Fibroblast of skin of right quadriceps (primary cell): Measurements from ENCODE around the gene ABLIM3.

ENCODE experiments used
- DNase-seq: peaks from one replicate; pipeline ENCODE4 v3.0.0-alpha.2; 2013

Gene ABLIM3

DNA sequence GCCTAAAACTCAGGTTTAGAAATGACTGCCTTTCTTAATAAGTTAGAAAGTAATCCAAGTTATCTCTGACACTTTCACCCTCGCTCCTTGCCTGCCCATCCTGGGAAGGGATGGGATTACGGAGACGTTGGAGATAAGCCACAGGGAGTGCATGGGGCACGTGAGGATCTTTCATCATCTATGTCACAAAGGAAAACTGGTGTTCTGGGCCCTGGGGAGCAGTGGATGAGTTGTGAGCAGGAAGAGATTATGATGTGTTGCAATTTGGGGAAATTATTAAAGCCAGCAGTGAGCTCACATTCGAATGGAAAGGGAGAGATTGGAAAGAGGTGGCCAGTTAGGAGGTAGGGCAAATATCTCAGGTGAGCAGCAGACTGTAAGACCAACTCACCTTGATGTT, 143.2 kb downstream of the ABLIM3 start:
- peak; percentile 51 for DNase-seq

DNA sequence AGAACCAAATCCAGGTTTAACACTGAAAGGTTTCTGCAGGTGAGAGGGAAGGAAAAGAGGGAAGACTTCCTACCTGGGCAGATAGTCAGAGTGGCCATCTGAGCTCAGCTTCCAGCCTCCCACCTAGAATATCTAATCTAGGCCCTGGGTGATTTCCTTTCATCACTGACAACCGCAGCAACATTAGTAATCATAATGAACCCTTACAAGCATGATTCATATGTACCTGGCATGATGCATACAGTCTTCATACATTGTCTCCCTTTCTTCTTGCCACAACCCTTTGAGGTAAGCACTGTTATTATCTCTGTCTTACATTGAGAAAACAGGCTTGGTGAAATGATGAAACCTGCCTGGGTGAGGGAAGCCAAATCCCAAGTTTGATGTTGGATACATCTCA, 143.9 kb downstream of the ABLIM3 start:
- no peak for DNase-seq

DNA sequence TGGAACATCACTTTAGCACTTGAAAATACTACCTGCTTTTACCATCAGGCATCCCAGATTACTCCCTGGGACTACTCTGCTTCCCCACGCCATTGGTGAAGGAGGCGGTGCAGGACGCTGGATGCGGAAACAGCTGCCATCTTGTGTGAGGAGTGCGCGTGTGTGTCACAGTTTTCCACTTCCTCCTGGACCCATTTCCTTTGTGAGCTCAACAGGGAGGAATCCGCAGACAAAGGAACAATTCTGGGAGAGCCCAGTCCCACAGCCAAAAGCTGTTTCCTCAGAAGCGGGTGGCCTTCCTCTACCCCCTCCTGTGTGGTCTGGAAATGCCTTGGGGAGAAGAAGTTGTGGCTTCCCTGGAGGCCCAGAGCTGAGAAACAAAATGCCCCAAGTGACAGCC, 147.1 kb downstream of the ABLIM3 start:
- DNase-seq: no peak

DNA sequence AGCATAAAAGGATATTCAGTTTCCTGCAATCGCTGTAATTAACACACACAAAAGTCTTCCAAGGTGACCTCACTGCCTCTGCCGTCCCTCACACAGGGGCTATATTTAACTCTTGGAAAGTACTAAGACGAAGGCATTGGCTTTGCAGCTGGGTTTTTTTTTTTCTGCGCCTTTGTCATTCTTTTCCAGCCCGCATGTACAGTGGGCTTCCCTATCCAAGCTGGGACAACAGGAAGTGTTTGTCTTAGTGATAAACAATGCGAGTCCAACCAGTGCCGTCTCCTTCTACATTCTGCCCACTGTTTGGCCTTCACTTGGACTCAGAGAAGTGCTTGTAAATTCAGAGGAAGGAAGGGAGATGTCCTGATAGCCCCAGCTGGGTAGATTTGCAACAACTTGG, 148.0 kb downstream of the ABLIM3 start:
- no peak for DNase-seq

DNA sequence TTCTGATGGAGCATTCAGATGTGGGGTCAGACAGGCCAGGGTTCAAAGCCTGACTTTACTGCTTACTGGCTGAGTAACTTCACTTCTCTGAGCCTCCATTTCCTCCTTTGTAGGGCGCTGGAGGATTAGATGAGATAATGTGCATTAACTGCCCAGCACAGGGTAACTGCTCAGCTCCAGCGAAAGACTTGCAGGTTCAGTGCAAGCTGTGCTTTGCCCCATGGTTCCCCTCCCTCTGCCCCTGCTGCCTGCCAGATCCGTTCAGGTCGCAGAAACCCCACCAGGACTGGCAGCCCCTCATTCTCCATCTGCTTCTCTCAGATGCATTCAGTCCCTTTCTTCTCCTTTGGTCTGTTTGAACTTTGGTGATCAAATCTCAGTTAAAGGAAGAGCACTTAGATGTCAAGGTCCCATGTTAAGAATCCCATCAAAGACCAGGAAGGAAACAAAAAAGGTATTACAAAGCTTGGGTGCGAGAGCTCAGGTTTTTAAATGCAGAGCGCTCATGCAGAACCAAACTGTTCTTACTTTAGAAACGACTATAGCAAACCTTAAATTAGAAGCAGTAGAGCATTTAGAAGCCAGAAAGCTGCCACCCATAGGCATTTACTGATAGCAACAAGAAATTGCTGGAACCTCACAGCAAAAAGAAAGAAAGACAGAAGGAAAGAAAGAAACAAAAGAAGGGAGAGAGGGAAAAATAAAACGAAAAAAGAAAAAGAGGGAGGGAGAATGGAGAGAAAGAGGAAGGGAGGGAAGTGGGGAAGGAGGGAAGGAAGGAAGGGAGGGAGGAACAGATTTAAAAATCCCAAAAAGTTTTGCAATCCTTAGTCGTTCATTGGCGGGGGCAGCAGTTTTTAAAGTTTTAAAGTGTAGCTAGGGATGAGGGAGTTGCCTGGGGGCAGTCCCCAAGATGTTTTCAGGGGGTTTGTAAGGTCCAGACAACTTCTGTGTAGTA, 153.9 kb downstream of the ABLIM3 start:
- no peak for DNase-seq

DNA sequence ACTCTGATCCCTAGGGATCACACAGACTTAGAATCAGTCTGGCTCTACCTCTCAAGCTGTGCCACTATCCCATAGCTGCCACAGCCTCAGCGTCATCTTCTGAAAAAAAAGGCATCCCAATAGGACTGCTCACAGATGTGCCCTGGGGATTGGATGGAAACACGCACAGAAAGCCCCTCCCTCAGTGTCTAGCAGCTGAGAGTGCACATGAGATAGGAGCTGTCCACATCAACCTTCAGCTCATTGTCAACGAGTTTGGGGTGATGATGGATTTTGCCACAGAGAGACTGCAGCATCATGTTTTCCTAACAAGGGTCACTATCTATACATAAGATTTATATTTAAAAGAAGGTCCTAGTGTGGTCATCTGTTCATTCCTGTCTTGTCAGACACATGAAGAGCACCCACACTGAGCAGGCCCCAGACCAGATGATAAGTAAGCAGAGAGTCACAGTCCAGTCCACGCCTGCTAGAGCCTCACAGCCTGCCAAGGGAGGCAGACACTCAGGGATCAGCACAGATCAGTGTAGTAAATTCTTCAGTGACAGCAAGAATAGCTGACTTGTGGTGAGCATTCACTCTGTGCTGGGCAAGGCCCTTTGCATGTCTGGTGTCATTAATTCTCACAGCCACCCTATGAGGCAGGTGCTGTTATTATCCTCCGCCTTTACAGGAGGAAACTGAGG, 156.2 kb downstream of the ABLIM3 start:
- DNase-seq: no peak

DNA sequence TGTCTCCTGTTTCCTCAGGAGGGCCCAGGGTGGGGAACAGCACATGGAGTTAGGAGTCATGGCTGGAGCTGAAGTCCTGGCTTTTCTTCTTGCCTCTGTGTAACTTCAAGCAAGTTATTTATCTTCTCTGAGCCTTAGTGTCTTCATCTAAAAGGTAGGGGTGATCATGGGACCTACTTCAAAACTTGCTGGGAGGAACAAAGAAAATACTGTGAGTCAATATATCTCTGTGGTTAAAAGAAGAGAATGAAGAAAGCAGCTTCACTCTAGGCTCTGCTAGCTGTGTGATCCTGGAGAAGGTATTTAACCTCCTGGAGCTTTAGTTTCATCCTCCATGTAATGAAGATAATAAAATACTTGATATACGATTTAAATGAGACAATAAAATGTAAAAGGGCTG, 156.9 kb downstream of the ABLIM3 start:
- no peak for DNase-seq

DNA sequence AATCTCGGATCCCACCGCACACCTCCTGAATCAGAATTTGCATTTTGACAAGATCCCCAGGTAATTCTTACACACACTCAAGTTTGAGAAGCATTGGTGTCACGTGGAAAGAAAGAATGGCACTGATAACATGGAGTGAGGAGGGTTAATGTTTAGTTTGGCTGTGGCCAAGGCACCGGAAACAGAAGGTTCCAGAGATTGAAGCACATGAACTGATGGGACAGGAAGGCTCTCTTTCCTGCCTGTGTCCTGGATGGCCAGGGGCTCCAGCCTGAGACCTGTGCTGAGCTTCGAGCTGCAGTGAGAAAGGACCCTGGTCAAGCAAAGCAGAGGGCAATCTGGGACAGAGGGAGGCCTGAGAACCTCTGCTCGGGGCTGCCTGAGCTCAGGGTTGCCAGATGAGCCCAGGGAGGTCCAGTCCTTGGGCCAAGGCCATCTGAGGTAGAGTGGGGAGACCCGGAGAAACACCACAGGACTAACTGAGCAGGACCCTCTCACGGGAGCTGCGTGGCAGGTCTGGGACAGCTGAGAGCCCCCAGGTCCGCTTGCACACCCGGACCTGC, 157.6 kb downstream of the ABLIM3 start:
- DNase-seq: no peak

DNA sequence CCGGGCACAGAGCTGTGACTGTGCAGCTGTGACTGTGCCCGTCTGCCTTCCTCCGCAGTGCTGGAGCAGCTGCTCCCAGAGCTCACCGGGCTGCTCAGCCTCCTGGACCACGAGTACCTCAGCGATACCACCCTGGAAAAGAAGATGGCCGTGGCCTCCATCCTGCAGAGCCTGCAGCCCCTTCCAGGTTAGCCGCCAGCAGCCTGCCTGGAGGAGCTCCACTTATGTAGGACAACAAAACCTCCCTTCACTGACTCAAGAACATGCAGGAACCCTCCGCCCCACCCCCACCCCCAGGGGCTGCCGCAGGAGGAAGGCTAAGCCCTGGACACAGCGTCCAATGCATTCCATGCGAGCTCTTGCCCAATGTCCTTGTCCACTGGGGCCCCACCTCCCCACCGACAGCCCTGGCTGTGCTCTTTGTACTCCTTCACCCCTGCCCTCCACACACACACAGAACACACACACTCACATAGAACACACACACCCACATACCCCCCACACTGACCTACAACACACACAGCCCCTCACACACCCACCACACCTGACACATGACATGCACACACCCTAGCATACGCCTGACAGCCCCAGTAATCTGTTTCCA, 158.3 kb downstream of the ABLIM3 start:
- DNase-seq: no peak

DNA sequence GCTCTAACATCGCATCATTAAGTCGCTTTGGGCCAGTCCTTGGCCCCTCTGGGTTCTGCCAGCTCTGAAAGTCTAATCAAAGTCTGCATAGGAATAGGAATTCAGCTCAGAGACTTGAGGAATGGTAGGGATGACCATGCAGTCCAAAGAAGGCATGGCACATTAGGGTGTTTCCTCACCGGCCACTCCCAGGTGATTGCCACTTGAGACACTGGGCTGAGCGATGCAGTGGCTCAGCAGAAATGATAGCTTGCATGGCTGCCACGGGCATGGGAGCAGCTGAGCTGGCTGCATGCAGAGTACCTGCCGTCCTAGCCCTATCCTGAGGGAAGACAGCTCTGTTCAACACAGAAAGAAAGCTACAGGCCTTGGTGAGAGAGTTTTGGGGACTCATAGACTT, 159.1 kb downstream of the ABLIM3 start:
- no peak for DNase-seq

DNA sequence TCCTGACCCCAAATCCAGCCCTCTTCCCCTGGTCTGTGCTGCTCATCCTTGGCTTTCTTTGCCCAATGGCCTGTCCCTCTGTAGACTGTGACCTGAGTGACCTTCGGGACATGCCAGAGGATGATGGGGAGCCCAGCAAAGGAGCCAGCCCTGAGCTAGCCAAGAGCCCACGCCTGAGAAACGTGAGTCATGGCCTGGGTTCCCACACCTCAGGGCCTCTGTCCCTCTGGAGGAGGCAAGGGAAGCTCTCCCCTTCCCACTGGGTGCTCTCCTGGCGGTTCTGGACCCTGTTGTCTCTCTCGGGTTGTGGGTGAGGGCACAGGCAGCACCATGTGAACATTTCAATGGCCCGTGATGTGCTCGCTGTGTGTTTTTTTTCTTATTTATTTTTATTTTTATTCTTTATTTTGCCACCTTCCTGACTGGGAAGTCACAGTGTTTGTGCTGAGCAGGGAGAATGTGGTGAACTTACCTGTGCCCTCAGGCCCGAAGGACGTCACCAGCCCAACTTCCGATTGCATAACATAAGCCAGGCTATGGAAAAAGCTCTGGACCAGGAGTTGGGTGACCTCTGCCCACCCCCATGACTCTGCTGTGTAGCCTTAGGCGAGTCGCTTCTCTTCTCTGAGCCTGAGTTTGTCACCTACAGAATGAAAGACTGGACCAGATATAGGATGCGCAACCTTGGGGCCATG, 159.9 kb downstream of the ABLIM3 start:
- no peak for DNase-seq

DNA sequence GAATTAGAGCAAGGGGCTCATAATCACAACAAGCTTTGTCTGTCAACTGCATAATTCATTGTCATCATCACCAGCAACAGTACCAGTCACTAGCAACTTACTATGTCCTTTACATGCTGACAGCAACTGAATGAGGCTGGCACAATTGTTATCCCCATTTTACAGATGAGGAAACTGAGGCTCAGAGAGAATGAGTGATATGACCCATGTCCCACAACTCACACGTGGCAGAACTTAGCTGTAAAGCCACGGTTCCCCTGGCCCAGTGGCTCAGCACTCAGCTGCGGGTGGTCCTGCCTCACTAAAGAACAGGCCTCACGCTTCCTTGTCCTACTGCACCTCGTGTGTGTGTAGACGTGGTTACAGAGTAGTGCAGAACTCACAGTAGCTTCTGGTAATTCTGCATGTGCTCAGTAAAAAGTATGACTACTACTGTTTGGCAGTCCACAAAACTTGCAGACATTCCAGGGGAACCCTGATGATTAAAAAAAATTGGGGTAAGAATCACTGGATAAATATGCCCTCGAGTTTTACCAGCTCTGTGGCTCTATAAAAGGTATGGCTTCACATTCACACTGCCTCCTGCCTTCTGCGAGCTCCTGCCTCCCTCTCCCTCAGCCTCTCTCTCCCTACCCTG, 160.6 kb downstream of the ABLIM3 start:
- DNase-seq: peak; percentile 59

DNA sequence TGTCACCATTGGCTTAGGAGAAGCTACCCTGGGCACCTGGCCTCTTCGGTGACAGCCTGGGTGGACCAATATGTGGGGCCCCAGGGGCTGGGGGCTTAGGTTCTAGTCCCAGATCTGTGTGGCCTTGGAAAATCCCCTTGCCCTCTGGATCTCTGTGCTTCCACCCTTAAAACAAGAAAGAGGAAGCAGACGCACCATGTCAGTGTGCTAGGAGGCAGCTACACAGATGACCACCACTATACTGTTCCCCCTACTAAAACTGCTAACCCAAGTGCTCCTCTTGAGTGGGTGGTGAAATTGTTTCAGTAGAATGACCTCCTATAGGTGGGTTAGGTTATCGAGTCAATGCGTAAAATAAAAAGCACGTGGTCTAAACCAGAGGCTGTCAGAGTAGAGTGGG, 161.3 kb downstream of the ABLIM3 start:
- no peak for DNase-seq

DNA sequence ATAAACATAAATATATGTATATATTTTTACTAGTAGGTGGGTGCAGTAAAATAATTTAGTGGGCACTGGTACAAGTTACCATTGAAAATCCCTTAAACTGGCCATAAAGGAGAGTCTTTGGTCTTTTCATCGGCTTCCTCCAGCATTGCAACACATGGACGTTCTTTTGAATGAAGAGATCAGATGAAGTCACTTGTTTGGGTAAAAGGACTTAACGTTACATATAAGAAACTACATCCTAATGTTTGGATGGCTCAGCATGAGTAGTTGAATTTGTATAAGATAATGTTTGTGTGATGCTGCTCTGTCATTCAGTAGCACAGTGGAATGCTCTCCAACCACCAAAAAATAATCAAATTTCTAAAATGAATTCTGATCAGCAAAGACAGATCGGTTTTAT, 161.9 kb downstream of the ABLIM3 start:
- DNase-seq: no peak

DNA sequence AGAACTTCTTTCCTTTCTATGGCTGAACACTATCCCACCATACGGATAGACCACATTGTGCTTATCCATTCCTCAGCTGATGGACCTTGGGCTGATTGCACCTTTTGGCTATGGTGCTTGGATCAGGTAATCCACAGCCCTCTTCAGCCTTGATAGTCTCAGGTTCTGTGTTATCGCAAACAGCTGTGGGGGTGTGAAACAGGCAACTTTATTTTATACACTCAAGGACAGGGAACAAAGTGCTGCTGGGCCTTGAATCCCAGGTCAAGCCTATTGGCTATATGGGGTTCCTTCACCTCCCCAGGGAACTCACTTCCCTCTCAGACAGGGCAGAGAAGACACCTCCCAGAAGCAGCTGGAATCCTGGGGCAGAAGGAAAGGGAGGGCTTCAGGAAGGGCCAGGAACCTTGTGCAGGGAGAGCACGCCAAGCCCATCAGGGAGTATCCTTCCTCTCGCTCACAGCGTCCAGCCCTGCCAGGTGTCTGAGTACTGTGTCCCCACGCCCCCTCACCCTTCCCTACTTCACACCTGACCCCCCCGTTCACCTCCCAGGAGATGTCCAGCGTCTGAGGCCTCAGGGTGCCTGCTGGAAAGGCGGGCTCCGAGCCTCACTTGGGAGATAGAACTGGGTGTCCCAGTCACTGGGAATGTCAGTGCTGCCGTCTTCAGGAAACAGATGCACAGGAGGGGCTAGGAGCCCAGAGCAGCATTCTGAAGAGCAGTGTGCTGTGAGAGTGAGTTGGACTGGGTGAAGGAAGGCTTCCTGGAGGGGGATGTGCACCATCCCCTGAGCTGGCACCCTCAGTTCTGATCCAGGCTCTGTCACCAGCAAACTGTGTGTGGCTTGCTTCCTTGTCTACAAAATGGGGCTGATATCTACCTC, 163.1 kb downstream of the ABLIM3 start:
- no peak for DNase-seq

DNA sequence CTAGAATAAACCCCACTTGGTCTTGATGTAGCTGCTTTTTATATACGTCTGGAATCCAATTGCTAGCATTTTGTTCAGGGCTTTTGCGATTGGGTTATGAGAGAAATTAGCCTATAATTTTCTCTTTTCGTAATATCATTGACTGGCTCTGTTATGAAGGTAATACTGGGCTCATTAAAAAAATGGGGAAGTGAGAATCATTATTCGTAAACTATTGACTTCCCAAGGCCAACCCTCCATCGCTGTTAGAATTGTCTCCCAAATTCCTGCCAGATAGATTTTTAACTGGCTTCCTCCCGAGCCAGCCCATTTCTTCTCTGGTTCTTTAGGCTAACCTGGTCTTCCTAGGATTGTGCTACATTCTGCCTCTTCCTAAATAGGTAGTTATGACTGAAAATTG, 168.1 kb downstream of the ABLIM3 start:
- DNase-seq: no peak
